Endothelial cell of umbilical vein (primary cell): ENCODE measurements around the gene CNNM3. TPM values are rescaled to one million over a fixed set of nuclear protein-coding genes. Genes with fewer than 3 reads are reported as not detected.

Experiments used
- BruUV-seq: library from RNA; stranded (reverse); fragments of 400-500 nt; replicated peaks from 2 replicates; lab custom pipeline; 2021; lab: Mats Ljungman, UMichigan
- CTCF ChIA-PET: fragments of 300-600, 350-600 bp; sonication (Branson Sonifier 250); formaldehyde crosslinking; loops from one replicate; lab custom pipeline; 2021; ENCODE audit warnings: antibody characterized with exemption, inconsistent platforms; lab: Charles Lee
- POLR2A ChIA-PET: fragments of 300-600, 350-600 bp; sonication (Branson Sonifier 250); formaldehyde crosslinking; loops from one replicate; lab custom pipeline; 2021; ENCODE audit warnings: antibody characterized with exemption, inconsistent platforms; lab: Charles Lee
- DNase-seq: peaks from one replicate; pipeline ENCODE4 v3.0.0-alpha.2; 2011; ENCODE audit warnings: low read depth, low spot score
- FAIRE-seq: peaks from 2 replicates; lab custom pipeline; 2011; peaks lifted over from hg19 to GRCh38; lab: Jason Lieb, UNC
- H2AFZ ChIP-seq: 2 replicates; pipeline ENCODE4 v1.6.0; 2012; ENCODE audit warnings: low read depth, low read length, control low read depth, inconsistent platforms
- H3K27ac ChIP-seq: 2 replicates; pipeline ENCODE4 v1.5.1; 2011; ENCODE audit warnings: low read depth, mild to moderate bottlenecking, control low read depth, low read length, moderate library complexity; ENCODE audit not compliant: insufficient read depth
- H3K27me3 ChIP-seq, 2 experiments: 2 replicates each; pipeline versions ENCODE4 v1.6.0 to v1.6.1; 2011; ENCODE audit warnings: low read length in 2 of 2, mixed read lengths in 1 of 2; ENCODE audit not compliant: control insufficient read depth in 2 of 2, insufficient read depth in 2 of 2
- H3K36me3 ChIP-seq, 2 experiments: 2 replicates in 1 of 2; 3 replicates in 1 of 2; pipeline ENCODE4 v1.5.1; 2011; ENCODE audit warnings: low read length in 2 of 2, mild to moderate bottlenecking in 1 of 2, moderate library complexity in 1 of 2; ENCODE audit not compliant: control insufficient read depth in 2 of 2, insufficient read depth in 2 of 2; ENCODE audit errors: extremely low read depth in 1 of 2
- H3K4me1 ChIP-seq: 3 replicates; pipeline ENCODE4 v1.5.1; 2011; ENCODE audit warnings: mild to moderate bottlenecking, low read length; ENCODE audit not compliant: control insufficient read depth, insufficient read depth; ENCODE audit errors: extremely low read depth
- H3K4me2 ChIP-seq: 2 replicates; pipeline ENCODE4 v1.6.1; 2011; ENCODE audit warnings: low read length, control low read depth, mixed read lengths; ENCODE audit not compliant: insufficient read depth
- H3K4me3 ChIP-seq, 3 experiments: fragments of 200-600 bp in 1 of 3; sonication (generic), shearing (Covaris generic) in 1 of 3; replicated peaks in 1 of 3; 2 replicates each; pipeline ENCODE4 v1.5.1; 2011 to 2016; ENCODE audit warnings: control low read depth in 3 of 3, low read length in 3 of 3, mild to moderate bottlenecking in 2 of 3, inconsistent platforms in 1 of 3, low read depth in 1 of 3, moderate library complexity in 1 of 3; ENCODE audit not compliant: insufficient read depth in 1 of 3
- H3K79me2 ChIP-seq: 2 replicates; pipeline ENCODE4 v1.6.0; 2012; ENCODE audit warnings: low read length, inconsistent platforms; ENCODE audit not compliant: control insufficient read depth, insufficient read depth
- H3K9ac ChIP-seq: replicated peaks from 2 replicates; pipeline ENCODE3; 2011; ENCODE audit warnings: low read length, control low read depth; ENCODE audit not compliant: insufficient read depth; ENCODE audit errors: extremely low read depth
- H3K9me1 ChIP-seq: replicated peaks from 3 replicates; pipeline ENCODE4 v1.6.0; 2011; ENCODE audit warnings: mild to moderate bottlenecking, low read length; ENCODE audit not compliant: control insufficient read depth, insufficient read depth; ENCODE audit errors: extremely low read depth
- H3K9me3 ChIP-seq: replicated peaks from 2 replicates; pipeline ENCODE4 v1.5.1; 2012; ENCODE audit warnings: low read length, inconsistent platforms; ENCODE audit not compliant: control insufficient read depth, insufficient read depth
- H4K20me1 ChIP-seq: replicated peaks from 2 replicates; pipeline ENCODE3; 2011; ENCODE audit warnings: mild to moderate bottlenecking, low read length; ENCODE audit not compliant: control insufficient read depth, insufficient read depth; ENCODE audit errors: extremely low read depth
- CTCF ChIP-seq, 2 donors: IDR thresholded peaks; 1 replicate in 1 of 2; 2 replicates in 1 of 2; pipeline ENCODE4 v1.5.1; 2011; ENCODE audit warnings: low read length in 2 of 2, mild to moderate bottlenecking in 2 of 2, moderate library complexity in 2 of 2, control low read depth in 1 of 2, inconsistent platforms in 1 of 2, low read depth in 1 of 2; ENCODE audit not compliant: insufficient read depth in 1 of 2; ENCODE audit errors: extremely low read depth in 1 of 2
- EZH2 ChIP-seq: IDR thresholded peaks from 2 replicates; pipeline ENCODE4 v1.6.1; 2012; ENCODE audit warnings: borderline replicate concordance, low read depth, mild to moderate bottlenecking, moderate library complexity, low read length, inconsistent platforms; ENCODE audit not compliant: severe bottlenecking
- FOS ChIP-seq: IDR thresholded peaks from 2 replicates; pipeline ENCODE4 v1.6.1; 2011; ENCODE audit warnings: mild to moderate bottlenecking, low read length, moderate library complexity, borderline replicate concordance; ENCODE audit not compliant: insufficient read depth
- GATA2 ChIP-seq: IDR thresholded peaks from 2 replicates; pipeline ENCODE4 v1.7.0; 2011; ENCODE audit warnings: low read depth, mild to moderate bottlenecking, moderate library complexity, mixed read lengths, low read length; ENCODE audit not compliant: insufficient read length, insufficient read depth
- JUN ChIP-seq: IDR thresholded peaks from 2 replicates; pipeline ENCODE4 v1.6.1; 2011; ENCODE audit warnings: borderline replicate concordance, low read depth; ENCODE audit not compliant: insufficient read length, insufficient read depth
- MAX ChIP-seq: IDR thresholded peaks from 2 replicates; pipeline ENCODE4 v1.6.1; 2011; ENCODE audit not compliant: insufficient read depth, insufficient read length
- MYC ChIP-seq: IDR thresholded peaks from one replicate; pipeline ENCODE4 v1.6.1; 2011; ENCODE audit warnings: mild to moderate bottlenecking, low read depth, low read length
- POLR2A ChIP-seq: IDR thresholded peaks from 2 replicates; pipeline ENCODE4 v1.6.1; 2012; ENCODE audit warnings: low read depth, mild to moderate bottlenecking, control low read depth, low read length
- POLR2AphosphoS5 ChIP-seq: IDR thresholded peaks from 2 replicates; pipeline ENCODE4 v1.6.1; 2012; ENCODE audit warnings: low read depth, mild to moderate bottlenecking, control low read depth, low read length, moderate library complexity; ENCODE audit not compliant: insufficient read depth
- dilution Hi-C: fragments of 300-500 bp; cut with MboI; formaldehyde crosslinking; loops from one replicate; pipeline ENCODE4 v1.15.0; 2019; ENCODE audit warnings: low sequenced_read_pairs; ENCODE audit not compliant: extremely low pct_ligation_motif_present
- intact Hi-C: fragments of 100-400 bp; cut with micrococcal nuclease; formaldehyde crosslinking; loops from one replicate; pipeline ENCODE4 v1.10.0; 2022
- polyA plus RNA-seq, 4 experiments: library from polyadenylated mRNA; depleted of rRNA in 3 of 4; stranded (reverse) in 3 of 4; unstranded in 1 of 4; fragments of >200 nt; gene quantifications; 2 replicates each; pipeline versions ENCODE4 v1.2.1 to v1.2.3, GENCODE V29; 2011 to 2012; ENCODE audit warnings: missing spikeins in 1 of 4
- total RNA-seq: library from RNA; stranded (reverse); gene quantifications from 2 replicates; pipeline ENCODE4 v1.2.3, GENCODE V29; 2021

Gene CNNM3
- total and polyA plus RNA-seq, 2 donors (not counting 3 experiments of a cell fraction or from before 2014, with no cell fraction given): 13.0 to 14.9 TPM

- TF ChIP-seq CTCF (IDR thresholded peaks at IDR 0.05; ENCODE audit: extremely low read depth in 1 of 2, insufficient read depth in 1 of 2, low read depth in 1 of 2, low read length in 2 of 2) (no peak), MAX (no peak), FOS (no peak), GATA2 (no peak), POLR2AphosphoS5 (no peak), POLR2A (no peak), MYC (no peak), JUN (no peak), EZH2 (no peak)
- H3K9me3 ChIP-seq: no peaks in the 10 kb centered on the region
- CTCF ChIA-PET: no interaction called here
- H2AFZ ChIP-seq: no peak overlapping the region
- H3K4me2 ChIP-seq: no peak overlapping the region
- peaks cover 0 to 24% of the 10 kb centered on the region in 2 experiments for H3K36me3 ChIP-seq
- no peaks in the 10 kb centered on the region for H3K79me2 ChIP-seq
- no peaks in the 10 kb centered on the region for H3K9me1 ChIP-seq
- BruUV-seq: no TSS peak
- H4K20me1 ChIP-seq: no peaks in the 10 kb centered on the region
- H3K4me3 ChIP-seq: no peak overlapping the region
- intact Hi-C loops: no loop called here
- POLR2A ChIA-PET: no interaction called here
- H3K4me1 ChIP-seq: no peaks in the 10 kb centered on the region
- H3K27me3 ChIP-seq: no peaks in the 10 kb centered on the region
- DNase-seq (no peak), FAIRE-seq (no peak)
- H3K27ac ChIP-seq: no peak overlapping the region
- H3K9ac ChIP-seq: no peak overlapping the region
- dilution Hi-C loops: no loop called here
Measured at GRCh38 chr2:96825057-96825456, 9.0 kb downstream of the CNNM3 start.
